Esophagus muscularis mucosa (tissue), 4 donors: ENCODE measurements around the gene TTYH2.

Experiments
- EP300 ChIP-seq: sonication (generic); formaldehyde crosslinking; IDR thresholded peaks from one replicate; pipeline ENCODE4 v1.6.1; 2017; ENCODE audit warnings: antibody characterized with exemption
- POLR2A ChIP-seq: fragments of 450-650 bp; IDR thresholded peaks from one replicate; pipeline ENCODE4 v1.6.1; 2017; ENCODE audit warnings: antibody characterized with exemption, moderate library complexity, mild to moderate bottlenecking, low read depth
- POLR2AphosphoS5 ChIP-seq, 2 donors: sonication (generic); formaldehyde crosslinking; IDR thresholded peaks; one replicate each; pipeline ENCODE4 v1.6.1; 2017; ENCODE audit warnings: antibody characterized with exemption in 2 of 2
- TF ChIP-seq, protein P1 (sequence below), 3 experiments: fragments of 200-600 bp in 2 of 3; fragments of 450-650 bp in 1 of 3; sonication (generic) in 2 of 3; IDR thresholded peaks; one replicate each; pipeline ENCODE4 v1.5.1; 2017 to 2019; ENCODE audit warnings: antibody characterized with exemption in 3 of 3, mild to moderate bottlenecking in 2 of 3, moderate library complexity in 1 of 3

- TF ChIP-seq POLR2A (no peak), EP300 (no peak), POLR2AphosphoS5 (IDR thresholded peaks at IDR 0.05) (peak; percentile 14 to 53)
- TF ChIP-seq, protein P1, sequence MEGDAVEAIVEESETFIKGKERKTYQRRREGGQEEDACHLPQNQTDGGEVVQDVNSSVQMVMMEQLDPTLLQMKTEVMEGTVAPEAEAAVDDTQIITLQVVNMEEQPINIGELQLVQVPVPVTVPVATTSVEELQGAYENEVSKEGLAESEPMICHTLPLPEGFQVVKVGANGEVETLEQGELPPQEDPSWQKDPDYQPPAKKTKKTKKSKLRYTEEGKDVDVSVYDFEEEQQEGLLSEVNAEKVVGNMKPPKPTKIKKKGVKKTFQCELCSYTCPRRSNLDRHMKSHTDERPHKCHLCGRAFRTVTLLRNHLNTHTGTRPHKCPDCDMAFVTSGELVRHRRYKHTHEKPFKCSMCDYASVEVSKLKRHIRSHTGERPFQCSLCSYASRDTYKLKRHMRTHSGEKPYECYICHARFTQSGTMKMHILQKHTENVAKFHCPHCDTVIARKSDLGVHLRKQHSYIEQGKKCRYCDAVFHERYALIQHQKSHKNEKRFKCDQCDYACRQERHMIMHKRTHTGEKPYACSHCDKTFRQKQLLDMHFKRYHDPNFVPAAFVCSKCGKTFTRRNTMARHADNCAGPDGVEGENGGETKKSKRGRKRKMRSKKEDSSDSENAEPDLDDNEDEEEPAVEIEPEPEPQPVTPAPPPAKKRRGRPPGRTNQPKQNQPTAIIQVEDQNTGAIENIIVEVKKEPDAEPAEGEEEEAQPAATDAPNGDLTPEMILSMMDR (IDR thresholded peaks at IDR 0.05): peak in 2 of 3 experiments; percentile 95
Measured at GRCh38 chr17:74210191-74211140, 2.9 kb upstream of the TTYH2 start.
